ENCODE results near the gene THBS1.

Gene THBS1

GRCh38 chr15:39638041-39638440, 57.2 kb downstream of the THBS1 start:
- DNase-seq (ENCODE audit: low spot score) = no peak

GRCh38 chr15:39639037-39639436, 58.2 kb downstream of the THBS1 start:
- DNase-seq (ENCODE audit: low spot score) = no peak

DNA sequence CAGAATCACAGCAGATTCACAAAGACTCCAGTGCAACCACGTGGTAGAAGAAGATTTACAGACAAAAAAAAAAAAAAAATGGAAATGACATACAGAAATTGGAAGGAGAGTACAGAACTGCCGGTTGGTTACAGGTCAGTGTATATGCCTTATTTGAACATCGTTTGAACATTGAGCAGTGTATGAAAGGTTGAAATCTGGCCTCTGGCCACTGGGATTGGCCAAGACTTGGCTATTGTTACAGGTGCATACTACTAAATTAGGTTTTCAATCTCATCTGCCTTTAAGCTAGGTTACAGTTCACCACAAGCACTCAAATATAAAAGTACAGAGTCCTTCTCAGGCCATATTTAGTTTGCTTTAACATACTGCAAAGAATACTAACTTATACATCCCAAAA, 59.8 kb downstream of the THBS1 start:
- DNase-seq (ENCODE audit: low spot score) = no peak

DNA sequence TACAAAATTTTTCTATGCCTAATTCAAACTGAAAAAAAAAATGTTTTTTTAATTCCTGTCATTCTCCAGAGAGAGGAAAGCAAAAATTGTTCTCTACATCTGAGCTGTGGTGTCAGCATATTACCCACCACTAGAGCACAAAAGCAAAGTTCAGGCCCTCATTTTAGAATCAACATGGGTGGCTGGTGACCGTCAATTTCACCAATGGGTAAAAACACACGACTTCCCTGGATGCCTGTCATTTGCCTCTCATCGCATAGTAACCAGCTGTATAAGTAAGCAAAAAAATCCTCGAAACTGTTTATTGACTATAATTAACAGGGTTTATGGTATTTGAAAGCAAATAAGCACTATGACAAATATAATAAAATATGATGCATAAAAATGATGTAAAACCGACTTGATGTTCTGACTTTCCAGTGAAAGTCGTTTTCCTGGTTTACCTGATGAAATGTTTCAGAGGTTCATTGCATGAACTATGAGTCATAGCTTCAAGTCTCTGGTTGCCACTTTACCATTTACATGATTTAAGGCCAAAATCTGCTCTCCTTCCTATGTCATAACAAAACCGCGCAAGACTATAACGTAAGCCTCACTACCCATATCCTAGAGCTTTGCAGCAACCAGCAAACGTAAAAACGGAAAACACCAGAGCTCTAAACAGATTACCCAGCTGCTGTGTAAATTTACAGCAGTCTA, 60.5 kb downstream of the THBS1 start:
- DNase-seq (ENCODE audit: low spot score) = no peak

GRCh38 chr15:39642011-39642640, 61.2 kb downstream of the THBS1 start:
- DNase-seq (ENCODE audit: low spot score) = peak; percentile 55

DNA sequence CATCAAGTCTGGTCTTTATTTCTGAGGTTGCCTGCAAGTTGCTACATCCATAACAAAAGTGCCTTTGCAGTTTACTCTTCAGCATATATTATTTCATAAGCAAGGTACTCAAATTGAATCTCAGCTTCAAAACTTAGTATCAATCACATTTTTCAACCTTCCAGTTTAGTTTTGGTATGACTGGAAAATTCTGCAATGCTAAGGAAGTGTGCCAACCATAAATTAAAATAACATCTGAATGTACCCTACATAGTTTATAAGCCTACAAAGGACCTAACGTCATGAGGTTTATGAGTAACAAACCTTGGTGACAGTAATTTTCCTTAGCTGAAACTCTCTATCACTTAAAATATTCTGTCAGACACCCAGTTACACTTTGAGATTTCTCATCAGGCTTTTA, 62.8 kb downstream of the THBS1 start:
- DNase-seq (ENCODE audit: low spot score) = no peak

DNA sequence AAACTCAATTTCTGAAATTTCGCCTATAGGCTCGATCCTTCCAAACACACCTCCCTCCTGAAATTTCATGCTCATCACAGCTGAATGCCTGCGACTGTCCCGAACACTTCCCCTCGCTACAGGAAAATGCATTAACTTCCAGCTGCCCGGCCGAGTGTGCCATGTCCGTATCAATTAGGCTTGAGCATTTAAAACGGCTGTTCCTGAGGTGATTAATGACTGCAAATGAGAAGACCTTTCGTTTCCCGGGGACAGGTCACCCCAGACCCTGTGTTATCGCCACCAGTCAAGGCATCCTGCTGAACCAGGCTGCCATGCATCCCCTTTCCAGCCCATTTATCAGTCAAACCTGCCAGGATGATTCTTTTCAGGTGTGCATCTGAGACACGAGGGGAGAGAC, 63.3 kb downstream of the THBS1 start:
- DNase-seq (ENCODE audit: low spot score) = no peak

GRCh38 chr15:39645138-39645975, 64.5 kb downstream of the THBS1 start:
- no peak for DNase-seq (ENCODE audit: low spot score)

DNA sequence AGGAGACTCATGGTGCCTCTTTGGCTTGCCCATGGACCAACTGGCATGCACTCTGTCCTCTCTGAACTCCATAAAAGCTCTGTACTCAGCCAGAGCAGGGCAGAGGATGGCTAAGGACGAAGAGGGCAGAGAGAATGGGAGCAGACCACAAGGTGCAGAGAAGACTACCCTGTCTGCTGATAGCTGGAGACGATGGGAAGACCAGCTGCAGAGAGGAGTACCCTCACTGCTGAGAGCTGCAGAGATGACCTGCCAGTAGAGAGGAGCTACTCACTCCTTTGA, 65.0 kb downstream of the THBS1 start:
- no peak for DNase-seq (ENCODE audit: low spot score)

GRCh38 chr15:39646425-39646824, 65.5 kb downstream of the THBS1 start:
- no peak for DNase-seq (ENCODE audit: low spot score)

Measured in kidney tubule cell (primary cell).